SK-N-SH (cell line): ENCODE results near the gene UBXN1. TPM values are rescaled to one million over a fixed set of nuclear protein-coding genes. Genes with fewer than 3 reads are reported as not detected.

Experiments
- CTCF ChIA-PET: fragments of 300-600, 350-600 bp; formaldehyde crosslinking; extraction: SDS; loops from one replicate; lab custom pipeline; 2021; lab: Yijun Ruan, JAX
- POLR2A ChIA-PET: fragments of 350-600 bp; sonication (Branson Sonifier 250); formaldehyde crosslinking; extraction: SDS; loops from one replicate; lab custom pipeline; 2020; ENCODE audit warnings: antibody characterized with exemption, inconsistent platforms; lab: Yijun Ruan, JAX
- DNase-seq: peaks from one replicate; pipeline ENCODE4 v3.0.0; 2012
- H2AFZ ChIP-seq: fragments of 200-600 bp; sonication (generic); 2 replicates; pipeline ENCODE4 v1.8.1; 2016; ENCODE audit warnings: antibody characterized with exemption, mild to moderate bottlenecking, low read depth
- H3F3A ChIP-seq: fragments of 200-600 bp; sonication (generic); replicated peaks from 2 replicates; pipeline ENCODE3; 2016; ENCODE audit warnings: antibody characterized with exemption, mild to moderate bottlenecking; ENCODE audit not compliant: insufficient read depth
- H3K27ac ChIP-seq, 2 experiments: fragments of 200-500 bp in 1 of 2; fragments of 200-600 bp in 1 of 2; sonication (Bioruptor generic) in 1 of 2; sonication (generic), shearing (Covaris generic) in 1 of 2; 2 replicates each; pipeline versions ENCODE4 v1.5.1 to v1.6.1; 2014 to 2016; ENCODE audit warnings: low read depth in 2 of 2, inconsistent platforms in 1 of 2, low read length in 1 of 2, mild to moderate bottlenecking in 1 of 2, mixed read lengths in 1 of 2
- H3K27me3 ChIP-seq: fragments of 200-600 bp; sonication (generic), shearing (Covaris generic); 2 replicates; pipeline ENCODE4 v1.6.1; 2016; ENCODE audit warnings: mixed run types; ENCODE audit not compliant: insufficient read depth
- H3K36me3 ChIP-seq, 2 experiments: fragments of 200-500 bp in 1 of 2; fragments of 200-600 bp in 1 of 2; sonication (Bioruptor generic) in 1 of 2; sonication (generic) in 1 of 2; replicated peaks in 1 of 2; 2 replicates each; pipeline versions ENCODE3 to v1.5.1; 2014 to 2016; ENCODE audit warnings: low read length in 1 of 2, mild to moderate bottlenecking in 1 of 2; ENCODE audit not compliant: insufficient read depth in 2 of 2, control insufficient read depth in 1 of 2
- H3K4me1 ChIP-seq, 2 experiments: fragments of 200-500 bp in 1 of 2; fragments of 200-600 bp in 1 of 2; sonication (Bioruptor generic) in 1 of 2; sonication (generic), shearing (Covaris generic) in 1 of 2; 2 replicates each; pipeline versions ENCODE4 v1.5.1 to v1.6.1; 2014 to 2016; ENCODE audit warnings: low read depth in 1 of 2, low read length in 1 of 2, mixed run types in 1 of 2; ENCODE audit not compliant: insufficient read depth in 2 of 2, control insufficient read depth in 1 of 2
- H3K4me2 ChIP-seq: fragments of 200-600 bp; sonication (generic), shearing (Covaris generic); 2 replicates; pipeline ENCODE4 v1.6.1; 2017; ENCODE audit warnings: mixed run types
- H3K4me3 ChIP-seq, 2 experiments: fragments of 200-500 bp in 1 of 2; fragments of 200-600 bp in 1 of 2; sonication (Bioruptor generic) in 1 of 2; sonication (generic), shearing (Covaris generic) in 1 of 2; 2 replicates each; pipeline versions ENCODE4 v1.5.1 to v1.8.1; 2014 to 2016; ENCODE audit warnings: low read depth in 2 of 2, inconsistent platforms in 1 of 2, low read length in 1 of 2, mild to moderate bottlenecking in 1 of 2, mixed read lengths in 1 of 2, moderate library complexity in 1 of 2
- H3K79me2 ChIP-seq: fragments of 200-600 bp; sonication (generic); 2 replicates; pipeline ENCODE4 v1.8.1; 2017; ENCODE audit warnings: mild to moderate bottlenecking; ENCODE audit not compliant: insufficient read depth
- H3K9ac ChIP-seq: fragments of 200-600 bp; sonication (generic); 2 replicates; pipeline ENCODE4 v1.6.1; 2017; ENCODE audit warnings: mixed run types
- H3K9me2 ChIP-seq: fragments of 200-600 bp; sonication (generic); 2 replicates; pipeline ENCODE4 v1.6.1; 2017; ENCODE audit warnings: mixed run types
- H3K9me3 ChIP-seq: fragments of 200-600 bp; sonication (generic); 2 replicates; pipeline ENCODE4 v1.6.1; 2017; ENCODE audit warnings: mixed run types, mild to moderate bottlenecking, moderate library complexity
- H4K20me1 ChIP-seq: fragments of 200-600 bp; sonication (generic); 2 replicates; pipeline ENCODE4 v1.6.1; 2017; ENCODE audit warnings: mild to moderate bottlenecking, mixed run types; ENCODE audit not compliant: insufficient read depth
- EP300 ChIP-seq, 2 experiments: IDR thresholded peaks; 2 replicates each; pipeline versions ENCODE4 v1.4.0 to v1.6.1; 2012; ENCODE audit warnings: borderline replicate concordance in 1 of 2, low read depth in 1 of 2, low read length in 1 of 2
- FOSL2 ChIP-seq: IDR thresholded peaks from 2 replicates; pipeline ENCODE4 v1.4.0; 2012; ENCODE audit warnings: low read depth, mild to moderate bottlenecking, moderate library complexity, borderline replicate concordance
- FOXJ3 ChIP-seq: sonication (generic); formaldehyde crosslinking; IDR thresholded peaks from 2 replicates; pipeline ENCODE4 v1.5.1; 2020; ENCODE audit warnings: mild to moderate bottlenecking, missing genetic modification reagents
- FOXM1 ChIP-seq: IDR thresholded peaks from 2 replicates; pipeline ENCODE4 v1.4.0; 2012; ENCODE audit warnings: low read depth, mild to moderate bottlenecking
- POLR2AphosphoS5 ChIP-seq: IDR thresholded peaks from 2 replicates; pipeline ENCODE4 v1.6.1; 2012; ENCODE audit warnings: low read depth, low read length
- SMC3 ChIP-seq: IDR thresholded peaks from 2 replicates; pipeline ENCODE4 v1.6.1; 2012; ENCODE audit warnings: low read depth, low read length, improper control_type of control experiment
- TAF1 ChIP-seq: IDR thresholded peaks from 2 replicates; pipeline ENCODE4 v1.6.1; 2012; ENCODE audit warnings: low read depth, mild to moderate bottlenecking, low read length, moderate library complexity, borderline replicate concordance
- TCF12 ChIP-seq: IDR thresholded peaks from 2 replicates; pipeline ENCODE4 v1.4.0; 2012
- WGBS: methylation state at CpG from one replicate; pipeline ENCODE4 v1.1.6; 2017; ENCODE audit warnings: low lambda C conversion rate; 5-methylcytosine and 5-hydroxymethylcytosine counted together
- polyA plus RNA-seq, 3 experiments: library from polyadenylated mRNA; depleted of rRNA; stranded (reverse); fragments of >200 nt; gene quantifications; 2 replicates each; pipeline ENCODE4 v1.2.3, GENCODE V29; 2012
- TF ChIP-seq, protein P1 (sequence below): IDR thresholded peaks from 2 replicates; pipeline ENCODE4 v1.4.0; 2012; ENCODE audit warnings: low read depth
- TF ChIP-seq, protein P2 (sequence below): IDR thresholded peaks from 2 replicates; pipeline ENCODE4 v1.4.0; 2012; ENCODE audit warnings: low read depth, borderline replicate concordance

The UBXN1 gene
- polyA plus RNA-seq, 1 of the 3 experiments (the other 2 are of a cell fraction), result 256 TPM

GRCh38 chr11:62648185-62648966, 30.5 kb downstream of the UBXN1 start:
- CTCF ChIA-PET, result interaction anchor here (1.2 to 2.4 kb wide), 6 partner anchors 36 to 254 kb away, joined by 3 to 10 read pairs (median 4); partner anchors contain the start of genes SLC3A2 and TUT1
- peaks cover 60% of the 10 kb centered on the region for H3K79me2 ChIP-seq
- H3K9me3 ChIP-seq, result no peaks in the 10 kb centered on the region
- H3K4me3 ChIP-seq, result no peak overlapping the region
- POLR2A ChIA-PET, result interaction anchor here (0.5 to 7.3 kb wide), 4 partner anchors 16 to 193 kb away, joined by 3 to 52 read pairs (median 4); partner anchors contain the start of genes C11orf98, CSKMT and TUT1
- no peaks in the 10 kb centered on the region for H3K9me2 ChIP-seq
- DNase-seq, result no peak
- H3K9ac ChIP-seq, result no peak overlapping the region
- H4K20me1 ChIP-seq, result 0 out of 2 replicates have a peak, but pooled peaks cover 5% of the 10 kb centered on the region
- TF ChIP-seq FOXM1 (no peak), SMC3 (no peak), EP300 (IDR thresholded peaks at IDR 0.05; ENCODE audit: borderline replicate concordance in 1 of 2, low read depth in 1 of 2, low read length in 1 of 2) (no peak), POLR2AphosphoS5 (no peak), TCF12 (no peak), TAF1 (no peak), FOSL2 (no peak), FOXJ3 (CRISPR knock-in tag) (no peak)
- TF ChIP-seq, protein P1, sequence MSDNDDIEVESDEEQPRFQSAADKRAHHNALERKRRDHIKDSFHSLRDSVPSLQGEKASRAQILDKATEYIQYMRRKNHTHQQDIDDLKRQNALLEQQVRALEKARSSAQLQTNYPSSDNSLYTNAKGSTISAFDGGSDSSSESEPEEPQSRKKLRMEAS, result no peak
- H2AFZ ChIP-seq, result no peak overlapping the region
- peaks cover 5% of the 10 kb centered on the region for H3F3A ChIP-seq
- WGBS, result 92% methylated on average over 8 of the region's 24 CpGs
- H3K27me3 ChIP-seq, result no peaks in the 10 kb centered on the region
- peaks cover 16 to 17% of the 10 kb centered on the region in 2 experiments for H3K36me3 ChIP-seq
- peaks cover 7 to 13% of the 10 kb centered on the region in 2 experiments; a peak in 2 of 4 replicates for H3K4me1 ChIP-seq
- no peak overlapping the region for H3K27ac ChIP-seq
- no peak overlapping the region for H3K4me2 ChIP-seq

- H3F3A ChIP-seq, result peaks cover 5% of the 10 kb centered on the region
- 71% methylated on average over 2 of the region's 6 CpGs for WGBS
- H3K4me2 ChIP-seq, result no peak overlapping the region
- H3K9me2 ChIP-seq, result no peaks in the 10 kb centered on the region
- peaks cover 63% of the 10 kb centered on the region for H3K79me2 ChIP-seq
- H4K20me1 ChIP-seq, result 0 out of 2 replicates have a peak, but pooled peaks cover 5% of the 10 kb centered on the region
- no peak for DNase-seq
- POLR2A ChIA-PET, result interaction anchor here (1.3 to 7.3 kb wide), 2 partner anchors 17 to 56 kb away, joined by 6 to 52 read pairs; partner anchors contain the start of genes C11orf98, CSKMT and TUT1
- H3K36me3 ChIP-seq, result peaks cover 21 to 25% of the 10 kb centered on the region in 2 experiments
- H2AFZ ChIP-seq, result no peak overlapping the region
- CTCF ChIA-PET, result interaction anchor here (1.2 to 2.4 kb wide), 5 partner anchors 56 to 253 kb away, joined by 3 to 10 read pairs (median 4); partner anchors contain the start of genes SLC3A2 and TUT1
- TF ChIP-seq, protein P2, sequence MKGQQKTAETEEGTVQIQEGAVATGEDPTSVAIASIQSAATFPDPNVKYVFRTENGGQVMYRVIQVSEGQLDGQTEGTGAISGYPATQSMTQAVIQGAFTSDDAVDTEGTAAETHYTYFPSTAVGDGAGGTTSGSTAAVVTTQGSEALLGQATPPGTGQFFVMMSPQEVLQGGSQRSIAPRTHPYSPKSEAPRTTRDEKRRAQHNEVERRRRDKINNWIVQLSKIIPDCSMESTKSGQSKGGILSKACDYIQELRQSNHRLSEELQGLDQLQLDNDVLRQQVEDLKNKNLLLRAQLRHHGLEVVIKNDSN, result no peak
- TF ChIP-seq, all 33 proteins: peak for 0
- Histone ChIP-seq H3K4me3 (no peak overlapping the region), H3K9ac (no peak overlapping the region), H3K27me3 (no peaks in the 10 kb centered on the region), H3K9me3 (no peaks in the 10 kb centered on the region), H3K4me1 (peaks cover 7 to 13% of the 10 kb centered on the region in 2 experiments; a peak in 2 of 4 replicates), H3K27ac (no peak overlapping the region)
These were observed 31.3 kb downstream of the UBXN1 start for GRCh38 chr11:62647609-62648005.
